Muscle layer of colon (tissue), 2 donors: ENCODE data around the gene LRRC8E.

Experiments used
- H3K27ac ChIP-seq: one replicate; pipeline ENCODE4 v1.7.0; 2013; ENCODE audit warnings: low read depth, mild to moderate bottlenecking, low read length, moderate library complexity
- H3K27me3 ChIP-seq, 2 donors: one replicate each; pipeline ENCODE4 v1.7.0; 2013; ENCODE audit warnings: low read length in 2 of 2, mild to moderate bottlenecking in 2 of 2; ENCODE audit not compliant: insufficient read depth in 2 of 2, control insufficient read depth in 1 of 2
- H3K36me3 ChIP-seq: one replicate; pipeline ENCODE4 v1.7.0; 2013; ENCODE audit warnings: mild to moderate bottlenecking, low read length; ENCODE audit not compliant: insufficient read depth
- H3K4me1 ChIP-seq: one replicate; pipeline ENCODE4 v1.7.0; 2013; ENCODE audit warnings: mild to moderate bottlenecking, low read length; ENCODE audit not compliant: insufficient read depth
- H3K4me3 ChIP-seq, 2 donors: one replicate each; pipeline ENCODE4 v1.7.0; 2013; ENCODE audit warnings: low read length in 2 of 2, low read depth in 1 of 2, mild to moderate bottlenecking in 1 of 2, moderate library complexity in 1 of 2
- H3K9ac ChIP-seq: one replicate; pipeline ENCODE4 v1.7.0; 2013; ENCODE audit warnings: low read length
- H3K9me3 ChIP-seq: one replicate; pipeline ENCODE4 v1.7.0; 2013; ENCODE audit warnings: mild to moderate bottlenecking, low read length
- donor health status: abdominal sarcoma.
- donor health status: Adenocarcinoma of cecum.

LRRC8E gene

GRCh38 chr19:7921967-7922835 is 33.9 kb downstream of the LRRC8E start:
- peak overlapping the region; percentile 89 for H3K27ac ChIP-seq
- H3K4me3 ChIP-seq: peak overlapping the region; percentile 29 to 65
- peaks cover 6 to 26% of the 10 kb centered on the region in 2 donors for H3K27me3 ChIP-seq
- H3K9ac ChIP-seq: peak overlapping the region; percentile 70
- H3K9me3 ChIP-seq: no peaks in the 10 kb centered on the region
- peaks cover 44% of the 10 kb centered on the region for H3K4me1 ChIP-seq
- H3K36me3 ChIP-seq: peaks cover 16% of the 10 kb centered on the region

GRCh38 chr19:7922836-7923195 is 34.5 kb downstream of the LRRC8E start:
- Histone ChIP-seq H3K4me1 (peaks cover 50% of the 10 kb centered on the region), H3K4me3 (no peak overlapping the region), H3K27me3 (peaks cover 6 to 20% of the 10 kb centered on the region in 2 donors), H3K27ac (peak overlapping the region; percentile 89), H3K9me3 (no peaks in the 10 kb centered on the region), H3K9ac (no peak overlapping the region), H3K36me3 (peaks cover 16% of the 10 kb centered on the region)

GRCh38 chr19:7923295-7924191 is 35.2 kb downstream of the LRRC8E start:
- Histone ChIP-seq H3K27ac (peak overlapping the region; percentile 89), H3K4me3 (peak overlapping the region in 1 of 2 donors; percentile 49), H3K9ac (no peak overlapping the region), H3K4me1 (peaks cover 57% of the 10 kb centered on the region), H3K27me3 (peaks cover 2 to 13% of the 10 kb centered on the region in 2 donors), H3K36me3 (peaks cover 16% of the 10 kb centered on the region), H3K9me3 (no peaks in the 10 kb centered on the region)

- H3K36me3 ChIP-seq: peaks cover 16% of the 10 kb centered on the region
- peaks cover 63% of the 10 kb centered on the region for H3K4me1 ChIP-seq
- H3K4me3 ChIP-seq: peak overlapping the region in 1 of 2 donors; percentile 49
- H3K9ac ChIP-seq: no peak overlapping the region
- H3K27ac ChIP-seq: peak overlapping the region; percentile 89
- H3K9me3 ChIP-seq: no peaks in the 10 kb centered on the region
- peaks cover 0 to 6% of the 10 kb centered on the region in 2 donors for H3K27me3 ChIP-seq
These were observed 35.9 kb downstream of the LRRC8E start for GRCh38 chr19:7924241-7924640.

- no peak overlapping the region for H3K9ac ChIP-seq
- peak overlapping the region; percentile 49 to 57 for H3K4me3 ChIP-seq
- H3K36me3 ChIP-seq: peaks cover 16% of the 10 kb centered on the region
- H3K4me1 ChIP-seq: peaks cover 65% of the 10 kb centered on the region
- H3K27me3 ChIP-seq: peaks cover 0 to 1% of the 10 kb centered on the region in 2 donors
- no peaks in the 10 kb centered on the region for H3K9me3 ChIP-seq
- H3K27ac ChIP-seq: peak overlapping the region; percentile 89
These were observed 36.4 kb downstream of the LRRC8E start for GRCh38 chr19:7924651-7925170.

- Histone ChIP-seq H3K9me3 (no peaks in the 10 kb centered on the region), H3K9ac (no peak overlapping the region), H3K27ac (peak overlapping the region; percentile 89)
These were observed 37.0 kb downstream of the LRRC8E start for GRCh38 chr19:7925171-7925851.

GRCh38 chr19:7926021-7926726 is 37.9 kb downstream of the LRRC8E start, which contains the start of gene CTXN1:
Gene CTXN1 (minus strand): TSS chr19:7926135. CDS start chr19:7925538, 597 bp downstream.
- Histone ChIP-seq H3K9ac (peak within 1 kb of the TSS; percentile 68), H3K4me1 (peaks cover 74% of the 10 kb centered on the region)

More at GRCh38 chr19:7925171-7925851, 37.0 kb downstream of the LRRC8E start:
- H3K27me3 ChIP-seq: no peaks in the 10 kb centered on the region
- H3K36me3 ChIP-seq: peaks cover 20% of the 10 kb centered on the region
- H3K4me3 ChIP-seq: peak overlapping the region in 1 of 2 donors; percentile 57
- H3K4me1 ChIP-seq: peaks cover 68% of the 10 kb centered on the region

GRCh38 chr19:7926727-7927604 is 38.7 kb downstream of the LRRC8E start:
- no peaks in the 10 kb centered on the region for H3K9me3 ChIP-seq
- H3K9ac ChIP-seq: peak overlapping the region; percentile 68
- peaks cover 32% of the 10 kb centered on the region for H3K36me3 ChIP-seq
- peak overlapping the region; percentile 84 for H3K27ac ChIP-seq
- no peaks in the 10 kb centered on the region for H3K27me3 ChIP-seq
- H3K4me1 ChIP-seq: peaks cover 72% of the 10 kb centered on the region
- peak overlapping the region; percentile 50 to 51 for H3K4me3 ChIP-seq

More at GRCh38 chr19:7926021-7926726, 37.9 kb downstream of the LRRC8E start, which contains the start of gene CTXN1:
- Histone ChIP-seq H3K27ac (peak within 1 kb of the TSS; percentile 89), H3K27me3 (no peaks in the 10 kb centered on the region), H3K36me3 (peaks cover 28% of the 10 kb centered on the region), H3K9me3 (no peaks in the 10 kb centered on the region), H3K4me3 (peak within 1 kb of the TSS; percentile 51 to 57)

GRCh38 chr19:7927605-7928333 is 39.5 kb downstream of the LRRC8E start:
- Histone ChIP-seq H3K4me3 (no peak overlapping the region), H3K9me3 (no peaks in the 10 kb centered on the region), H3K36me3 (peaks cover 32% of the 10 kb centered on the region), H3K27ac (peak overlapping the region; percentile 84), H3K9ac (no peak overlapping the region), H3K4me1 (peaks cover 68% of the 10 kb centered on the region), H3K27me3 (no peaks in the 10 kb centered on the region)
